Mesothelial cell of epicardium (in vitro differentiated cells): ENCODE results near the gene CASP8. TPM values are rescaled to one million over a fixed set of nuclear protein-coding genes. Genes with fewer than 3 reads are reported as not detected.

Experiments
- DNase-seq, 2 experiments: peaks; one replicate each; pipeline ENCODE4 v3.0.0; 2021; ENCODE audit warnings: low spot score in 2 of 2; ENCODE audit not compliant: unreplicated experiment in 2 of 2
- H3K27ac Mint-ChIP-seq: 2 replicates; pipeline ENCODE4 v1.8.0; 2021; ENCODE audit warnings: mixed read lengths
- H3K27me3 Mint-ChIP-seq: 2 replicates; pipeline ENCODE4 v1.8.0; 2021; ENCODE audit warnings: low read depth, mixed read lengths
- H3K36me3 Mint-ChIP-seq: 2 replicates; pipeline ENCODE4 v1.8.0; 2021; ENCODE audit warnings: mixed read lengths
- H3K4me1 Mint-ChIP-seq: 2 replicates; pipeline ENCODE4 v1.8.0; 2021; ENCODE audit warnings: mixed read lengths
- H3K4me3 Mint-ChIP-seq: 2 replicates; pipeline ENCODE4 v1.8.0; 2021; ENCODE audit warnings: mild to moderate bottlenecking, moderate library complexity, mixed read lengths
- H3K9me3 Mint-ChIP-seq: 2 replicates; pipeline ENCODE4 v1.8.0; 2021; ENCODE audit warnings: mixed read lengths
- CTCF ChIP-seq: fragments of 200-600 bp; sonication (generic); IDR thresholded peaks from one replicate; pipeline ENCODE4 v1.5.0; 2021; ENCODE audit warnings: antibody characterized with exemption; ENCODE audit not compliant: unreplicated experiment
- total RNA-seq: library from RNA; stranded (reverse); gene quantifications from 3 replicates; pipeline ENCODE4 v1.2.1, GENCODE V29; 2021

Gene CASP8
- total RNA-seq, 1 donor from 2014 or later: 16.1 TPM

GRCh38 chr2:201232467-201232815, 27.9 kb upstream of the CASP8 start:
- DNase-seq: no peak
- H3K27me3 Mint-ChIP-seq: peaks cover 10% of the 10 kb centered on the region
- no peak overlapping the region for H3K27ac Mint-ChIP-seq
- no peaks in the 10 kb centered on the region for H3K9me3 Mint-ChIP-seq
- no peaks in the 10 kb centered on the region for H3K36me3 Mint-ChIP-seq
- H3K4me1 Mint-ChIP-seq: peaks cover 18% of the 10 kb centered on the region
- H3K4me3 Mint-ChIP-seq: peak overlapping the region; percentile 49
- peak; percentile 20 for TF ChIP-seq CTCF

GRCh38 chr2:201233192-201233811, 27.0 kb upstream of the CASP8 start:
- Mint-ChIP-seq H3K27me3 (peaks cover 10% of the 10 kb centered on the region), H3K27ac (peak overlapping the region; percentile 3), H3K36me3 (no peaks in the 10 kb centered on the region), H3K4me1 (peaks cover 18% of the 10 kb centered on the region), H3K9me3 (no peaks in the 10 kb centered on the region), H3K4me3 (peak overlapping the region; percentile 22)
- TF ChIP-seq CTCF: no peak
- no peak for DNase-seq

GRCh38 chr2:201233812-201234662, 26.3 kb upstream of the CASP8 start:
- Mint-ChIP-seq H3K4me3 (peak overlapping the region; percentile 22), H3K27ac (no peak overlapping the region)

GRCh38 chr2:201234663-201235135, 25.6 kb upstream of the CASP8 start:
- peaks cover 3% of the 10 kb centered on the region for H3K9me3 Mint-ChIP-seq
- no peak overlapping the region for H3K4me3 Mint-ChIP-seq
- no peaks in the 10 kb centered on the region for H3K36me3 Mint-ChIP-seq
- no peak overlapping the region for H3K27ac Mint-ChIP-seq
- peaks cover 5% of the 10 kb centered on the region for H3K27me3 Mint-ChIP-seq
- DNase-seq: no peak
- TF ChIP-seq CTCF: no peak
- peaks cover 18% of the 10 kb centered on the region for H3K4me1 Mint-ChIP-seq

More at GRCh38 chr2:201233812-201234662, 26.3 kb upstream of the CASP8 start:
- no peaks in the 10 kb centered on the region for H3K9me3 Mint-ChIP-seq
- no peaks in the 10 kb centered on the region for H3K36me3 Mint-ChIP-seq
- TF ChIP-seq CTCF: no peak
- H3K27me3 Mint-ChIP-seq: peaks cover 6% of the 10 kb centered on the region
- no peak for DNase-seq
- peaks cover 18% of the 10 kb centered on the region for H3K4me1 Mint-ChIP-seq

- Mint-ChIP-seq H3K4me3 (peak overlapping the region; percentile 39), H3K4me1 (peaks cover 18% of the 10 kb centered on the region), H3K36me3 (peaks cover 2% of the 10 kb centered on the region), H3K9me3 (peaks cover 9% of the 10 kb centered on the region), H3K27me3 (no peaks in the 10 kb centered on the region), H3K27ac (peak overlapping the region; percentile 33)
- peak; percentile 86 for TF ChIP-seq CTCF
- DNase-seq: no peak
Observed at GRCh38 chr2:201235860-201236811, 24.2 kb upstream of the CASP8 start.
